Activated CD4-positive, CD25-positive, alpha-beta regulatory T cell treated with anti-CD3 and anti-CD28 coated beads, Interleukin-2, amount 50 U/mL, for 72 hours (primary cell): Measurements from ENCODE around the gene SNX8.
A peak's percentile ranks its signal among the peaks of the same experiment; 100 is the strongest.

Experiments
- DNase-seq: peaks from one replicate; pipeline ENCODE4 v3.0.0; 2021

The SNX8 gene

GRCh38 chr7:2219136-2219535 is 95.1 kb downstream of the SNX8 start:
- DNase-seq, result no peak

DNA sequence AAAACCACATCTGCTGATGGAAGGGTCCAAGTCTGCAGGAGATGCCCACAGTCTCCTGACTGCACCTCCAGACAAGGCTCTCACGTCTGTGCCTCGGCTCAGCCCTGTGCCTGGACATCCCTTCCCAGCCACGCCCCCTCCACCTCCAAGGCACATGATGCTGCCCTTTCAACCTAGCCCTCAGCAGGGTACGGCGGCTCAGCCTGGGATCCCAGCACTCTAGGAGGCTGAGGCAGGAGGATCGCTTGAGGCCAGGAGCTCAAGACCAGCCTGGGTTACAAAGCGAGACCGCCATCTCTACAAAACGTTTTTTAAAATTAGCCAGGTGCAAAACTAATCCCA is 95.8 kb downstream of the SNX8 start:
- no peak for DNase-seq

DNA sequence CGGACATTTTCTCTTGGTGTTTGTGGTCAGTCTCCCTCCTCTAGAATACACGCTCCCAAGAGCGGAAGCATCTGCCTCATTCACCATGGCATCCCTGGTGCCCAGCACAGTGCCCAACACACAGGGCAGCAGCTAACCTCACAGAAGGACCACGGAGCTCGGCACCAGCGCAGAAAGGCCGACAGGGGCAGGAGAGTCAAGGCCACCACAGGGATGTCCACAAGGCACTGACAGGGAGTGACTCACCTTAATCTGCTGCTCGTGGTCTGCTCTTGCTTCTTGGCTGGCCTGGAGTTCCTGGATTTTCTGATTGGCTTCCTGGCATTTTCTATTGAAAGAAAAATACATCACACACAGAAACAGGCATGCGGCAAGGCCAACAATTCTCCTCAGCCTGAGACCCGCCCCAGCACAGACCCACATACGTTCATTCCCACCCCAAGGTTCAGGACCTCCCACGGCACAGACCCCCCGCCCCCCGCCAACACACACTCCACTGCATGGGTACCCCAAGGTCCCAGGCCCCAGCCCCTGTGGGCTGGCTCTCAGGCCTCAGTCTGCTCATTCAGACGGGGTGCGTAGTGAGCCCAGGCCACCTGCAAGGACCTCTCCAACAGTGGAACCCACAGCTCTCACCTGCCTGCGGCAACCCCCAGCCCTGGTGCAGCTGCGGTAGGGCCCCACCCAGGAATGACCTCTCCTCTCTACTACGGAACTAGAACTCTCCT is 96.4 kb downstream of the SNX8 start:
- DNase-seq, result no peak

DNA sequence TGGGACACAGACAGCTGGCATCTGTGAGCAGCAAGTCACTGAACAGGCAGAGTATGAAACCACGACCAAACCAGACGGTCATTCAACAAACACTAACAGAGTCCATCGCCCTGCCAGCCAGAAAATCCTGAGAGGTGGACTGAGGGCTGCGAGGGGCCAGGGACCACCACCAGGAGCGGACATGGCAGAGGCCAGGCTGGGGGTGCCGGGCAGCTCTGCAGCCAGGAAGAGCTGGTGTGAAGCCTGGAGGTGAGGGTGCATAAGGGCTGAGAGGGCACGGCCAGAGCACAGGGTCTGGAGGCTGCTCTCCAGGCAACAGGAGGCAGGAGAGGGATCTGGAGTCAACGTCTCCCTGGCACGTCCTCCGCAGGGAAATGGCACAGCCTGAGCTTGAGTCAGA is 97.0 kb downstream of the SNX8 start:
- no peak for DNase-seq

- no peak for DNase-seq
Observed at GRCh38 chr7:2215851-2216250, 98.4 kb downstream of the SNX8 start.

DNA sequence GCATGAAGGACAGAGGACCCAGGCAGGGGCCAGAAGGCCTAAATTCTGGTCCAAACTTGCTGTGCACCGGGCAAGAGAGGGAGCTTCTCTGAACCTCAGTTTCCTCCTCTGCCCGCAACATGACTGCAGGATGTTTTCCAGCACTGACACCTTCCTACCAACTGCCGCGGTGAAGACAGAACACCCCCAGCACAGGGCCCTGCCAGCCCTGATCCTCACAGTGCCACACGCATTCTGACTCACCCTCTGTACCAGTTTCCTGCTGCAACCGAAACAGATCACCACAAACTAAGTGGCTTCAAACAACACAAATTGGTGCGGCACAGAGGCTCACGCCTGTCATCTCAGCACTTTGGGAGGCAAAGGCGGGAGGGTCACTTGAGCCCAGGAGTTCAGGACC is 99.6 kb downstream of the SNX8 start:
- no peak for DNase-seq

- no peak for DNase-seq
Observed at GRCh38 chr7:2213551-2214215, 100.6 kb downstream of the SNX8 start.

DNA sequence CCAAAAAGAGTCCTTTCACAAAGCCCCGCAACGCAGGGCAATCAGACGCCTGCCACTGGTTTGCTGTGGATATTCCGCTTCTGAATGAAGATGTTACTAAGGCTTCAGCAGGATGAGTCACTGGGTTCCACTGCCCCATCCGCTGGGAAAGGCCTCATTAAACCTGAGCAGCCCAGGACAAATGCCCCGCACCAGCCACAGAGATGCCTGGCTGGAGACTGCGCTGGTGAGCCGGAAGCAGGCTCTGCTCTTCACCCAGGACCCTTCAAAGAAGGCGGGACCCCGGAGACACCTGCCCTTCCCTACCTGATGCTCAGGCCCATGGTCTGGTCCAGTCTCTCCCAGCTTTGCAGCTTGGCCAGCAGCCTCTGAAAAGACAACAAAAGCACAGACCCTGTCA is 101.3 kb downstream of the SNX8 start:
- no peak for DNase-seq

- no peak for DNase-seq
Observed at GRCh38 chr7:2211926-2212325, 102.3 kb downstream of the SNX8 start.

DNA sequence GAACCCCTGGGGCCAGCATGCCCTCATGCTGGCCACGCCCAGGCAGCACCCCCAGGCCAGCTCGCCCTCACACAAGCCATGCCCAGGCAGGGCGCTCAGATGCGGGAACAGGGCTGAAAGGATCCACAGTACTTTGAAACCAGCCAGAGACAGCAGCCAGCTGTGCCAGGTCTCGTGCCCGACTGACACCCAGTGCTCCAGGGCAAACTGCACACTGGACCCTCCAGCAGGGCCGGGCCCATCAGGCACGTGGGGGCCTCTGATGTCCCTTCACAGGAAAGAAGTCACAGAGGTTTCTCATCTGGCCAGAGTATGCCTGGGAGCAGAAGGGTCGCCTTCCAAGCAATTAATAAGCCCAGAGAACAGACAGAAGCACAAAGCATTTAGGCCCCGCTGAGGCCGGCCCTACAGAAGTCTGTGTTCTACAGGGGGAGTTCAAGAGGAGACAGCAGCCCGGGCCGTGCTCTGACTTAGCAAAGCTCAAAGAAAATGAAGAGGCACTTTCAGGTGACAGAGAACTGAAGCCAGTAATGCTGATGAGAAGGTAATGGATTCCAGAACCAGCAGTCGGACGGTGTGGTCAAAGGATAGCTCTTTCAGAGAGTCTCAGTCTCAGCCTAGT is 102.9 kb downstream of the SNX8 start:
- DNase-seq, result no peak

GRCh38 chr7:2210551-2211258 is 103.5 kb downstream of the SNX8 start:
- DNase-seq, result no peak

DNA sequence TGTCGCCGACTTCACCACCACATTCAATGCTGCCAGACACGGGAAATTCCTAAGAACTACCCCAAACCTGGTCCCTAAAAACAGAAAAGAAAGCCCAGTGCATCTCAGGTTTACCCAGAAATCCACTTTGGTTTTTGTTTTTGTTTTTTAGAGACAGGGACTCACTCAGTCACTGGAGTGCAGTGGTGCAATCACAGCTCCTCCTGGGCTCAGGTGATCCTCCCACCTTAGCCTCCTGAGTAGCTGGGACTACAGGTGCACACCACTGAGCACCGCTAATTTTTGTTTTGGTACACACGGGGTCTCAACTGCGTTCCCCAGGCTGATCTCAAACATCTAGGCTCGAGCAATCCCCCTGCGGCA is 104.3 kb downstream of the SNX8 start:
- no peak for DNase-seq

DNA sequence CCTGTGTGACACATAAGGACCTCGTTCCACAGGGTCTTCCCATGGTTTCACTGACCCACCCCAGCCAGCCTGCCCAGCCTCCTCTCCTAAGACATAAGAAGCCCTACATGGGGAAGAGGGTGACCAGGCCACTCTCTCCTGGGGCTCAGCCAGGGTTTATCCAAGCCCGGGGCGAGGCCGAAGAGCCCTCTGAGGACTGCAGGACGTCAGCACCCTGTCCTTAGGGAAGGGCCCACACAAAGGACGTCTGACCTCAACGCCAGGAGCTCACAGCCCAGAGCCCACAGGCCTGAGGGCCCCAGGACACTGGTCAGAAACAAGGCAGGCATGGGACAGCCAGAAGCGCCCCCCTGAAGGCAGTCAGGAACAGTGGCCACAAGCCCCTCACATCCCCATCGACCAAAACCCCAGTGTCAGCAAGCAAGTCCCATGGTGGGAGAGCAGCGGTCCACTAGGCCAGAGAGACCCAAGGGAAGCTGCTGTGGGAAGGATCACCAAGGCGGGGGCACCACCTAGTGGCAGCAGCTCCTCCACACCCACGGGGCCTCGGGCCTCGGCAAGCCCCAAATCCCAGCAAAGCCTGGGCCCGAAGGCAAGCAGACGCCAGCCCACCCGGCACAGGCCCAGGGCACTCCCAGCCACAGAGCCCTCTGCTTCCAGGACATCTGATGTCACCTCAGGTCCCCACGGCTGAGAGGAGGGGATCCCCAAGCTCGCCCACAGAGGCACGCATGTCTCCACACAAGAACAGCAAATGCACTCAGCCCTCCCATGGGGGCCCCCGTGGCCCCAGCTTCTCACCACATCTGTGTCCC is 104.9 kb downstream of the SNX8 start:
- peak; percentile 44 for DNase-seq

- DNase-seq, result no peak
Observed at GRCh38 chr7:2208712-2209111, 105.5 kb downstream of the SNX8 start.

DNA sequence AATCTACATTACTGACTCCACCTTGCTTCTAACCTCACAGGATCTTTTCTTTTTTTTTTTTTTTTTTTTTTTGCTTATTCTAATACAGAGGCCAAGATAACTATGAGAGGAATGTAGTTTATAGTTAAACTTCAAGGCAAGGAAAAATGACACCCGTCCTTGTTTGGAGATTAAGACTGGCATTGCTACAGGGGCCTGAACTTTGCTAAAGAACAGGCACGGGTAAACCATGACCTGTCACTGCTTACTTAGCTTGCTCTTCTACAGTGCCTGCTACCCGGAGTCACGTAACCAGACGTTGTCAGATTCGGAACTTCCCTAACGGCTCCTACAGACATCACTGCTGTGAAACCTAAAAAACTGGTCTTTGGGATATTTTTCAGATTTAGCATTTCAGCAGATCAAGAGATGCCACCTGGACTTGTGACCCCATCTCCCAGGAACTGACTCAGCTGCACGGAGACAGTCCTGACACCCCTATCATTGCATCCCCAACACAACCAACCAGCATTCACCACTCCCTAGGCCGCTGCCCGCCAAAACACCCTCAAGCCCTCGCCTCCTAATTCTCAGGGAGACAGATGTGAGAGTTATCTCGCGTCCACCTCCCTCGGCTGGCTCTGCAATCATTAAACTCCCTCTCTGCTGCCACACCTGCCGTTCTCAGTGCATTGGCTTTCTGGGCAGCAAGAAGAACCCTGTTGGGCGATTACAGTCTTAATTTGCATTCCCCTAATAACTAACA is 109.0 kb downstream of the SNX8 start:
- no peak for DNase-seq

DNA sequence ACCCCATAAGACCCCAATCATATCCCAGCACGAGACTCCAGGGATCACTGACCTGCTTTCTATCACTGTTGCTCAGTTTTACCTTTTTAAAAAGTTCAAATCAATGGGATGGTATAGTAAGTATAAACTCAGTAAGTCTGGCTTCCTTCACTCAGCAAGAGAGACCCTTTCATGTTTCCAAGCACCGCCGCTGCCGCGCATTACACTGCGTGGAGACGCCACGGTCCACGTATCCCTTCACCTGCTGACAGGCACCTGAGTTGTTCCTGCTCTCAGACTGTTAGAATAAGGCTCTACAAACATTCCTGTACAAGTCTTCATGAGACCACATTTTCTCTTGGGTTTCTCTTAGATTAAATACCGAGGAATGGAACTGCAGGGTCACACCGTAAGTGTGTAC is 109.8 kb downstream of the SNX8 start:
- no peak for DNase-seq

- no peak for DNase-seq
Observed at GRCh38 chr7:2203766-2204300, 110.4 kb downstream of the SNX8 start.

- DNase-seq, result no peak
Observed at GRCh38 chr7:2202901-2203765, 111.1 kb downstream of the SNX8 start.

DNA sequence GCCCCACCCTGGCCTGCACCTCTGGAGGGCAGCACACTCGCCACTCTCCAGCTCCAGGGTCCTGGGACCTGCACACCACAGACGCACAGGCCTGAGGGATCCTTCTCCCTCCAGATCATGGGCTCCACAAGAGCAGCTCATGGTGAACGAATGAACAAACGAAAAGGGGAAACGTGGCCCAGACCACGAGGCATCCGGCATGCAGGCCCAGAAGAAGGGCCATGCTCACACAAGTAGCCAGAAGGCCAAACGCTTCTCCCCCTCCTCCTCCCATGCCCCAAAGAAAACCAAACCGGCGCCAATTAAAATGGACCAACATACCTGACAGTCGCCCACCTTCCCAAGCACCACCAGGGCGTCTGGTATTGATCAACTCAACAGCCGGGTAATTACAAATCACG is 111.9 kb downstream of the SNX8 start:
- no peak for DNase-seq
